Measurements from ENCODE around the gene JPT2. TPM values are rescaled to one million over a fixed set of nuclear protein-coding genes. Genes with fewer than 3 reads are reported as not detected.
"Not testable (repeated sequence)": the region's sequence is repeated elsewhere in the genome, so short reads cannot be mapped to it uniquely, and the experiment has no call there.

Gene JPT2
- total and polyA plus RNA-seq, 2 donors (not counting 1 experiment from before 2014, with no cell fraction given): 15.5 to 41.2 TPM

DNA sequence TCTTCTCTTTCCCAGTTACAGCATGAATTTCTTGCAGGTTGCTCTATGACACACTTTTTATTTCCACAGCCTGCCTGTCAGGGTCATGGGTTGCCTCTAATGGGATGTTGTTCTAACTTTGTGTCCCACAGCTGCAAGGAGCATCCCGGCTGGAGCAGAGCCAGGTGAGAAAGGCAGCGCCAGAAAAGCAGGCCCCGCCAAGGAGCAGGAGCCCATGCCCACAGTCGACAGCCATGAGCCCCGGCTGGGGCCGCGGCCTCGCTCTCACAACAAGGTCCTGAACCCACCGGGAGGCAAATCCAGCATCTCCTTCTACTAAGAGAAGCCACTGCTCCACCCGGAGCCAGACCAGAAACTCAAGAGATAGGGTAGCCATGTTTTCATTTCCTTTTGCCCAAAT, 20.6 kb downstream of the JPT2 start:
- Histone ChIP-seq H3K79me2 (ENCODE audit: control insufficient read depth, insufficient read depth, low read length) (no peaks in the 10 kb centered on the region), H3K36me3 (ENCODE audit: control insufficient read depth, insufficient read depth, low read length) (peaks cover 11% of the 10 kb centered on the region), H3K9ac (ENCODE audit: insufficient read depth, low read length) (no peak overlapping the region), H2AFZ (ENCODE audit: low read length) (no peak overlapping the region), H3K4me3 (replicated peaks in 1 of 4; ENCODE audit: control extremely low read depth in 1 of 4, insufficient read depth in 1 of 4, low read depth in 3 of 4, low read length in 4 of 4) (no peak overlapping the region), H3K27me3 (ENCODE audit: control insufficient read depth, insufficient read depth, low read length) (no peaks in the 10 kb centered on the region), H3K4me1 (ENCODE audit: control insufficient read depth, extremely low read depth, insufficient read depth, low read length) (no peaks in the 10 kb centered on the region), H3K9me3 (ENCODE audit: control insufficient read depth, insufficient read depth, low read depth, low read length) (no peaks in the 10 kb centered on the region), H3K27ac (ENCODE audit: insufficient read depth, low read length) (no peak overlapping the region), H3K4me2 (ENCODE audit: extremely low read depth, insufficient read depth, low read length) (no peak overlapping the region), H4K20me1 (ENCODE audit: control insufficient read depth, extremely low read depth, insufficient read depth, low read length) (no peaks in the 10 kb centered on the region)
- DNase-seq (ENCODE audit: low read depth in 2 of 2): no peak
- TF ChIP-seq EZH2 (IDR thresholded peaks at IDR 0.05; ENCODE audit: low read length, missing control alignments): no peak
- TF ChIP-seq, protein P1, sequence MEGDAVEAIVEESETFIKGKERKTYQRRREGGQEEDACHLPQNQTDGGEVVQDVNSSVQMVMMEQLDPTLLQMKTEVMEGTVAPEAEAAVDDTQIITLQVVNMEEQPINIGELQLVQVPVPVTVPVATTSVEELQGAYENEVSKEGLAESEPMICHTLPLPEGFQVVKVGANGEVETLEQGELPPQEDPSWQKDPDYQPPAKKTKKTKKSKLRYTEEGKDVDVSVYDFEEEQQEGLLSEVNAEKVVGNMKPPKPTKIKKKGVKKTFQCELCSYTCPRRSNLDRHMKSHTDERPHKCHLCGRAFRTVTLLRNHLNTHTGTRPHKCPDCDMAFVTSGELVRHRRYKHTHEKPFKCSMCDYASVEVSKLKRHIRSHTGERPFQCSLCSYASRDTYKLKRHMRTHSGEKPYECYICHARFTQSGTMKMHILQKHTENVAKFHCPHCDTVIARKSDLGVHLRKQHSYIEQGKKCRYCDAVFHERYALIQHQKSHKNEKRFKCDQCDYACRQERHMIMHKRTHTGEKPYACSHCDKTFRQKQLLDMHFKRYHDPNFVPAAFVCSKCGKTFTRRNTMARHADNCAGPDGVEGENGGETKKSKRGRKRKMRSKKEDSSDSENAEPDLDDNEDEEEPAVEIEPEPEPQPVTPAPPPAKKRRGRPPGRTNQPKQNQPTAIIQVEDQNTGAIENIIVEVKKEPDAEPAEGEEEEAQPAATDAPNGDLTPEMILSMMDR (conservative IDR thresholded peaks at IDR 0.05 in 1 of 2, IDR thresholded peaks at IDR 0.05 in 1 of 2; ENCODE audit: low read depth in 1 of 2, low read length in 2 of 2): no peak

DNA sequence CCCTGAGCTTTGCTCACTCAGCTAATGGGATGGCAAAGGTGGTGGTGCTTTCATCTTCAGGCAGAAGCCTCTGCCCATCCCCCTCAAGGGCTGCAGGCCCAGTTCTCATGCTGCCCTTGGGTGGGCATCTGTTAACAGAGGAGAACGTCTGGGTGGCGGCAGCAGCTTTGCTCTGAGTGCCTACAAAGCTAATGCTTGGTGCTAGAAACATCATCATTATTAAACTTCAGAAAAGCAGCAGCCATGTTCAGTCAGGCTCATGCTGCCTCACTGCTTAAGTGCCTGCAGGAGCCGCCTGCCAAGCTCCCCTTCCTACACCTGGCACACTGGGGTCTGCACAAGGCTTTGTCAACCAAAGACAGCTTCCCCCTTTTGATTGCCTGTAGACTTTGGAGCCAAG, 22.2 kb downstream of the JPT2 start:
- TF ChIP-seq, protein P1 (conservative IDR thresholded peaks at IDR 0.05 in 1 of 2, IDR thresholded peaks at IDR 0.05 in 1 of 2; ENCODE audit: low read depth in 1 of 2, low read length in 2 of 2): no peak
- TF ChIP-seq EZH2 (IDR thresholded peaks at IDR 0.05; ENCODE audit: low read length, missing control alignments): no peak
- H4K20me1 ChIP-seq (ENCODE audit: control insufficient read depth, extremely low read depth, insufficient read depth, low read length): no peaks in the 10 kb centered on the region
- H3K36me3 ChIP-seq (ENCODE audit: control insufficient read depth, insufficient read depth, low read length): peaks cover 11% of the 10 kb centered on the region
- no peak overlapping the region for H3K4me2 ChIP-seq (ENCODE audit: extremely low read depth, insufficient read depth, low read length)
- no peak overlapping the region for H3K9ac ChIP-seq (ENCODE audit: insufficient read depth, low read length)
- H3K27ac ChIP-seq (ENCODE audit: insufficient read depth, low read length): no peak overlapping the region
- no peaks in the 10 kb centered on the region for H3K9me3 ChIP-seq (ENCODE audit: control insufficient read depth, insufficient read depth, low read depth, low read length)
- H3K4me1 ChIP-seq (ENCODE audit: control insufficient read depth, extremely low read depth, insufficient read depth, low read length): no peaks in the 10 kb centered on the region
- H3K27me3 ChIP-seq (ENCODE audit: control insufficient read depth, insufficient read depth, low read length): no peaks in the 10 kb centered on the region
- no peak overlapping the region for H2AFZ ChIP-seq (ENCODE audit: low read length)
- no peak overlapping the region for H3K4me3 ChIP-seq (replicated peaks in 1 of 4; ENCODE audit: control extremely low read depth in 1 of 4, insufficient read depth in 1 of 4, low read depth in 3 of 4, low read length in 4 of 4)
- no peaks in the 10 kb centered on the region for H3K79me2 ChIP-seq (ENCODE audit: control insufficient read depth, insufficient read depth, low read length)
- DNase-seq (ENCODE audit: low read depth in 2 of 2): no peak

- no peaks in the 10 kb centered on the region for H3K27me3 ChIP-seq (ENCODE audit: control insufficient read depth, insufficient read depth, low read length)
- peaks cover 11% of the 10 kb centered on the region for H3K36me3 ChIP-seq (ENCODE audit: control insufficient read depth, insufficient read depth, low read length)
- H3K9ac ChIP-seq (ENCODE audit: insufficient read depth, low read length): no peak overlapping the region
- H2AFZ ChIP-seq (ENCODE audit: low read length): no peak overlapping the region
- no peak overlapping the region for H3K4me2 ChIP-seq (ENCODE audit: extremely low read depth, insufficient read depth, low read length)
- no peak overlapping the region for H3K4me3 ChIP-seq (replicated peaks in 1 of 4; ENCODE audit: control extremely low read depth in 1 of 4, insufficient read depth in 1 of 4, low read depth in 3 of 4, low read length in 4 of 4)
- H3K4me1 ChIP-seq (ENCODE audit: control insufficient read depth, extremely low read depth, insufficient read depth, low read length): no peaks in the 10 kb centered on the region
- TF ChIP-seq, protein P1 (conservative IDR thresholded peaks at IDR 0.05 in 1 of 2, IDR thresholded peaks at IDR 0.05 in 1 of 2; ENCODE audit: low read depth in 1 of 2, low read length in 2 of 2): no peak
- no peak overlapping the region for H3K27ac ChIP-seq (ENCODE audit: insufficient read depth, low read length)
- H3K79me2 ChIP-seq (ENCODE audit: control insufficient read depth, insufficient read depth, low read length): peaks cover 3% of the 10 kb centered on the region
- DNase-seq (ENCODE audit: low read depth in 2 of 2): no peak
- no peaks in the 10 kb centered on the region for H3K9me3 ChIP-seq (ENCODE audit: control insufficient read depth, insufficient read depth, low read depth, low read length)
- H4K20me1 ChIP-seq (ENCODE audit: control insufficient read depth, extremely low read depth, insufficient read depth, low read length): no peaks in the 10 kb centered on the region
Observed at GRCh38 chr16:1701216-1701878, 23.3 kb downstream of the JPT2 start.

DNA sequence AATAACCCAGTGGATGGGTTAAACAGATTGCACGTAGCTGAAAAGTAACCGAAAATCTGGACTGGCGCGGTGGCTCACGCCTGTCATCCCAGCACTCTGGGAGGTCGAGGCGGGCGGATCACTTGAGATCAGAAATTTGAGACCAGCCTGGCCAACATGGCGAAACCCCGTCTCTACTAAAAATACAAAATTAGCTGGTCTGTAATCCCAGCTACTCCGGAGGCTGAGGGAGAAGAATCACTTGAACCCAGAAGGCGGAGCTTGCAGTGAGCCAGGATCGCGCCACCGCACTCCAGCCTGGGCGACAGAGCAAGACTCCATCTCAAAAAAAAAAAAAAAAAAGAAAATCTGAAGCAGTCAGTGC, 27.2 kb downstream of the JPT2 start:
- H3K4me1 ChIP-seq (ENCODE audit: control insufficient read depth, extremely low read depth, insufficient read depth, low read length); H3K36me3 ChIP-seq (ENCODE audit: control insufficient read depth, insufficient read depth, low read length); H3K9me3 ChIP-seq (ENCODE audit: control insufficient read depth, insufficient read depth, low read depth, low read length); H4K20me1 ChIP-seq (ENCODE audit: control insufficient read depth, extremely low read depth, insufficient read depth, low read length); H3K27me3 ChIP-seq (ENCODE audit: control insufficient read depth, insufficient read depth, low read length): not testable (repeated sequence)
- peak in 1 of 2 donors; percentile 39 for DNase-seq (ENCODE audit: low read depth in 2 of 2)
- peak overlapping the region; percentile 88 for H2AFZ ChIP-seq (ENCODE audit: low read length)
- peak overlapping the region; percentile 85 to 98 (median 88) for H3K4me3 ChIP-seq (replicated peaks in 1 of 4; ENCODE audit: control extremely low read depth in 1 of 4, insufficient read depth in 1 of 4, low read depth in 3 of 4, low read length in 4 of 4)
- peak overlapping the region; percentile 84 for H3K9ac ChIP-seq (ENCODE audit: insufficient read depth, low read length)
- H3K79me2 ChIP-seq (ENCODE audit: control insufficient read depth, insufficient read depth, low read length): peaks cover 39% of the 10 kb centered on the region
- H3K4me2 ChIP-seq (ENCODE audit: extremely low read depth, insufficient read depth, low read length): peak overlapping the region; percentile 92
- H3K27ac ChIP-seq (ENCODE audit: insufficient read depth, low read length): peak overlapping the region; percentile 93
